ENCODE data around the gene ANGEL1.

Gene ANGEL1

GRCh38 chr14:76814726-76815645, 2.3 kb upstream of the ANGEL1 start:
- DNase-seq: no peak

DNA sequence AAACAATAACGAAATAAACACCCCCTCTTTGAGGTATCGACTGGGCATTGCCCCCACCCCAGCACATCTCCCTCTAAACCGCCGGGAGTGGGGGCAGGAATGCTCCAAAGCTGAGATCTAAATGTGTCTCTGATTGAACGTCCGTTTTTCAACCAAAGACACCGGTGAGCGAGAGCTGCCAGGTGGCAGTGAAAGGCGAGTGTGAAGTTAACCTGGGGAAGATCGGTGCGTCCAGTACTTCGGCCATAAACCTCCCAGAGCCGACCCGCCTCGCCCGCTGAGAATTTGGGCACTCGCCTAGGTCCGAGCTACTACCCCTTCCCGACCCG, 625 bp downstream of the ANGEL1 start:
- peak; percentile 24 for DNase-seq

- no peak for DNase-seq
Observed at GRCh38 chr14:76811561-76811960, 1.1 kb downstream of the ANGEL1 start.

- peak; percentile 45 for DNase-seq
Observed at GRCh38 chr14:76810953-76811400, 1.7 kb downstream of the ANGEL1 start.

- DNase-seq: no peak
Observed at GRCh38 chr14:76810525-76810924, 2.2 kb downstream of the ANGEL1 start.

- DNase-seq: no peak
Observed at GRCh38 chr14:76808990-76809389, 3.7 kb downstream of the ANGEL1 start.

DNA sequence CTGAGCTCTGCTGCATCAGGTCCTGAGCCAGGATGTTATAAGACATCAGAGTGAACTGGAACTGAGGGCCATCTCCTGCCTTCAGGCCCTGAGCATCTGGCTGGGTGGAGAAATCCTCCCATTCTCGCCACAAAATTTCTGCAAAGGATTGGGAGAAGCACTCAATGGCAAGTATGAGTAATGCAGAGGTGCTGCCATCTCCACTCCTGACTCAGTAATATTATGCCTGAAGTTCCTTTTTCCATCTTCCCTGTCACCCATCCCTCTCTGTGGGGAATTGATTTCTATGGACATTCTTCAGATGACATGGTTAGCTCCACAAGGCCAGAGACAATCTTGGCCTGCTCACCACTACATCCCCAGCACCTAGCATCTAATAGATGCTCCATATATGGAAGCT, 4.7 kb downstream of the ANGEL1 start:
- DNase-seq: no peak

GRCh38 chr14:76806446-76806845, 6.2 kb downstream of the ANGEL1 start:
- no peak for DNase-seq

DNA sequence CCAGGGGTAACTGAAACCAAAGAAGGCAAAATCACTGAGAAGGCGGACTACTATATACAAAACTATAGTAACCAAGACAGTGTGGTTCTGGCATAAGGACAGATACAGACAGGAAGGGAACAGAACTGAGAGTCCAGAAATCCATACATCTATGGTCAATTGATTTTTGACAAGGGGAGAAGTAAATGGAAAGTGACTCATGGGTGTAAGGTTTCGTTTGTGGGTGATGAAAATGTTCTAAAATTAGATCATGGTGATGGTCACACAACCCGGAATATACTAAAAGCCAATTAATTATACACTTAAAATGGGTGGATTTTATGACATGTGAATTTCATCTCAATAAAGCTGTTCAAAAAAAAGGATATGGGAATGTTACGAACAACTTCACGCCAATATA, 18.7 kb downstream of the ANGEL1 start:
- no peak for DNase-seq

DNA sequence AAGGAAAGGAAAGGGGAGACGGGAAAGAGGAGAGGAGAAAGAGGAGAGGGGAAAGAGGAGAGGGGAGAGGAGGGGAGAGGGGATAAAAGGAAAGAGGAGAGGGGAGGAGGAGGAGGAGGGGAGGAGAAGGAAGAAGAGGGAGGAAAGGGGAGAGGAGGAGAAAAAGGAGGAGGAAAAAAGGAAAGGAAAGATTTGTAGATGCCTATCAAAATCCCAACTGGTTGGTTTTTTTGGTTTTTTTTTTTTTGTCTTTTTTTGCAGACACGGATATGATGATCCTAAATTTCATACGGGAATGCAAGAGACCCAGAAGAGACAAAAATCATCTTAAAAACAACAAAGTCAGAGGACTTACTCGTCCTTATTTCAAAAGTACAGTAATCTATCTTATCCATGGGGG, 19.4 kb downstream of the ANGEL1 start:
- no peak for DNase-seq

- no peak for DNase-seq
Observed at GRCh38 chr14:76792422-76792821, 20.3 kb downstream of the ANGEL1 start.

GRCh38 chr14:76786601-76787000, 26.1 kb downstream of the ANGEL1 start:
- DNase-seq: no peak

DNA sequence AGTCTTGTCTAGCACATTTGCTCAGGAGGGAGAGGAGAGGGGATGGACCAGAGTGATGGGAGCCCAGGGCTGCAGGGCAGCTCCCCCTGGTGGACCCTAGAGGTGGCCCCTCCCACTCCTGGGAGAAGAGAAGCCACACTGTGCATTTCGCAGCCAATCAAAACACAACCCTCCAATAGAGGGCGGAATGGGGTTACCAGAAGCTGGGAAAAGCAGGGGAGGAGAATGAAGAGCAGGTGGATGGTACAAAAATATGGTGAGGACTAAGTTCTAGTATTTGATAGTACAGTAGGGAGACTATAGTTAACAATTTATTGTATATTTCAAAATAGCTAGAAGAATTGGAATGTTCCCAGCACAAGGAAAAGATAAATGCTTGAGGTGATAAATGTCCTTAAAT, 27.8 kb downstream of the ANGEL1 start:
- DNase-seq: peak; percentile 61

DNA sequence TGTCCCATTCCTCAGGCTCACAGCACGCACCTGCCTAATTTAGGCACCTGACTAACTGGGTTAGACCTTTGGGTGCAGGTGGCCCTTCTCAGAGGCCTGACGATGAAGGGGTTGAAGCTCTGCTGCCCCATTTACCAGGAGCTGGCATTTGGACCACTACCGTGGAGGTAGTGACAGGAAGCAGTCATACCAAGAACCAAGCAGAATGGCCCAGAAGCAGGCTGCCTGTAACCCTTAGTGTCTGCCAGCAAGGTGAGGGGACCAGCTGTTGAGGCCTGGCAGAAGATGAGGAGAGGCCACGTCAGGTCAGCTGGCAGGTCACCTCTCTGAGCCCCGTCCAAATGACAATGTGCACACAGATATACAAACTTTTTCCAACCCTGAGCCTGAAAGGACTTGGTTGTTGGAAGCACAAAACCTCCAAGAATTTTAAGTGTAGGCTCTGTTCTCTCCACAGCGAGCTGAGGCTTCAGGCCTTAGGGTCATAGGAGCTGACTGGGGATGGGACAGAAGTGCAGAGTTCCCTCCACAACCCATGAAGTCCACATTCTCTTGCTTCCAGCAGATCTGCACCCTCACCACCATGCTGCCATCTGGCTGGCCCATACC, 28.3 kb downstream of the ANGEL1 start:
- DNase-seq: no peak

GRCh38 chr14:76782885-76783566, 29.7 kb downstream of the ANGEL1 start:
- peak; percentile 61 for DNase-seq

GRCh38 chr14:76782115-76782884, 30.4 kb downstream of the ANGEL1 start:
- no peak for DNase-seq

DNA sequence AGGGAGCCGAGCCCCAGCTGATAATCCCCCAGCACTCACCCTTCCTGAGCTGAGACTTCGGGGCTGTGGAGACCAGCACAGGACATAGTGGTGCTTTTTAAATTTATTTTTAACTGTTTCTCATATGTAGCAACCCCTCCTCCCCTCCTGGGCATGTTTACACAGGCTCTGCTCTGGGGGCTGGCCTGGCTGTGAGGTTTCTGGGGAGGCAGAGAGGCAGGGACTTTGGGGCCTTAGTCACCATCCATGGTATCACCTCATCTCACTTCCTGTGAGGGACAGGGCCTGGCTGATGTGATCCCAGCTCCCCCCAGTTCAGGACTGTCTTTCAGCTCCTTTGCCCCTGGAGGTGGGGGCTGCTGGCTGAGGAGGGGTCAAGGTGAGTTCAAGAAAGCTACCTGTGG, 31.0 kb downstream of the ANGEL1 start:
- DNase-seq: peak; percentile 22

DNA sequence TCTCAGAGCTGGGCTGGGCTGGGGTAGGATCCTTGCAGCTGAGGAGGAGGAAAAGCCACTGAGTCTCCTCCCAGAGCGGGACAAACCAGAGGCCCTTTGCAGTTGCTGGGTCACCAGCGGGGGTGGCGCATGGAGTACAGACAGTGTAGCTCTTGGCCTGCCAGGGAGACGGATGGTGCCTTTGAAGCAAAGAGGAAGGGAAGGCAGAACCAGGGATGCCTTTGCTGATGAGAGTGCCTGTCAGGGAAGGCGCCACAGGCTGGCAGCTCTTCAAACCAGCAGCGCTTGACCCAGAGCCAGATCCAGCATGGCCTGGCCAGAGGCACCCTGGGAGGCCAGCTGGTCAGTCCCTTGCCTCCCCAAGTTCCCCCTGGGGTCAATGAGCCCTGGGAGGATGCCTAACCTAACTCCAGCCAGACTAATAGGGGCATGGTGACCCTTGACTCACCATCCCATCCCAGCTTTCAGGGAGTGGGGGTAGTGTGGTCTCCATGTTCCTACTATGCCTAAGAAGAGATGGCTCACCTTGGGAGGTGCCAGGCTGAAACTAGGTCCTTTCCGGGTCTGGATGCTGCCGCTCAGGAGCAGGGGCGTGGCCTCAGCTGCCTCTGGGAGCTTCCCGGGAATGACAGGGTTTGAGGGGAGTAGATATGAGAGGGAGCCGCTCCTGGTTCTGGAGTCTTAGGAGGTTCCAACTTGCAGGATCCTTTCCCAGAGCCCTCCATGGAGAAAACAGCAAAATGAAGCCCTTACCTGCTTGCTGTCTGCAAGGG, 31.6 kb downstream of the ANGEL1 start:
- no peak for DNase-seq

DNA sequence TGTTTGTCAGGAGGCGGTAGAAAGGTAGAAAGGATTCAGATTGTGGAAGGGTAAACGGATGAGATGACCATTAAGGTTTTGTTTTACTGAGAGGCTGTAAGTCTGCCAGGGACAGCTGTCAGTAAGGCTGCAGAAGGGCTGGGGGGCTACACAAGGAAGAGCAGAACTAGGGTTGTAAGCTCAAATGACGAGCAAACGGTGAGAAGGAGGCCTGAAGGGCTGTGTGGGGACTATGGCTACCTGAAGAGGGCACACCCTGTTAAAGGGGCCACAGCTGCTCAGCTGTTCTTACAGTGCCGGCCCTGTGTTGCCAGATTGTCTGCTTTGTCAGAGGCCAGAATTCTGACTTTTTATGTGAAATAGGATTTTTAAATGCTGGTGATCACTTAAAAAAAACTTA, 32.3 kb downstream of the ANGEL1 start:
- no peak for DNase-seq

- no peak for DNase-seq
Observed at GRCh38 chr14:76780058-76780345, 32.7 kb downstream of the ANGEL1 start.

DNA sequence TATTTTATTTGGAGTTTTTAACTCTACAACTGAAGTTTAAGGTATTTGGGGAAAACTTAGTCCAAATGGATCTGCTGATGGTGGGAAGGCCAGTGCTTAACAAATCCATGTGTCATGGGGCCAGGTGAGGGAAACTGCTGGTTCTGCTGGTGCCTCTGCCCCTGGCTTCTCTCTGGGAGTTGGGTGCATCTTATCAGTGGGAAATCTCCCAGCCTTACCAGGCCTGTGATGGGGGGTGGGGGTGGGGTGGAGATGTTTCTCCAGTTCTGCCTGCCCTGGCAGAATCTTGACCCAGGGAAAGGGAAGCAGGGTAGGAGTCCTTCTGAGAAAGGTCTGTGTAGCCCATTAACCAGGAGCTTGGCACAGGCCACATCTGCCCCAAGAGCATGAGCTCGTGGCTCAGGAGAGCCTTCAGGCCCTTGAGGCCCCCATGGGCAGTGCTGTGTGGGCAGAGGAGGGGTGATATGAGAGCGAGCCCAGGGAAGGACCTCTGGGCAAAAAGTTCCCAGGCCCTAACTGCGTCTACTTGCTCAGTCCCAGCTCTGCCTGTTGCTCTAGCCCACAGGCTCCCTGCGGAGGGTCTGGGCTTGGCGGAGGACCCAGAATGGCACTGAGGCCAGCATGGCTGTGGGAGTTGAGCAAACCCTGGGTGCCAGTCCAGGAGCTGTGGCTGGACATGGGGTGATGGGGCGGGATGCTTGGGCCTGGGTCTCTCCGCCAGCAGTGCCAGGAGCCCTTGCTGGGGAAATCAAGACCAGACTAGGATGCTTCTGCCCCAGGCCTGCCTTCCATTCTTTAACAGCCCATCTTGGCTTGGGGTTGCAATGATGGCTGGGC, 33.2 kb downstream of the ANGEL1 start:
- no peak for DNase-seq
